Measurements from ENCODE around the gene OBP2A.
"Not testable (repeated sequence)": the region's sequence is repeated elsewhere in the genome, so short reads cannot be mapped to it uniquely, and the experiment has no call there.

DNA sequence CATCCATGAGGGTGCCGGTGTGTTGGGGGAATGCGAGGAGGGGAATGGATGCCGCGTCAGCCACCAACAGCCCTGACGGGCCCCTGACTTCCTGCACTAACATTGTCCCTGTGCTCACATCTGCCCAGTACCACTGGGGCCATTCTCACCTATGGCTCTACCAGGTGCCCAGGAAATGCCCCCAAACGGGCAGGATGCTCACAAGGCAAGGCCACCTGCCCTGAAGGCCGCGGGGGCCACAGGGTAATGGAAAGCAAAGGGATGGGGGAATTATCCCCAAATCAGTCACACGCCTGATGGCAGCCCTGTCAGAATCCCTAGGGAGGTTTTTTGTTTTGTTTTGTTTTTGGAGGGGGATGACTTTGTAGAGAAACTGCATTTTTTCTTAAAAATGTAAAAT is 32.0 kb upstream of the OBP2A start:
- TF ChIP-seq, protein P1, sequence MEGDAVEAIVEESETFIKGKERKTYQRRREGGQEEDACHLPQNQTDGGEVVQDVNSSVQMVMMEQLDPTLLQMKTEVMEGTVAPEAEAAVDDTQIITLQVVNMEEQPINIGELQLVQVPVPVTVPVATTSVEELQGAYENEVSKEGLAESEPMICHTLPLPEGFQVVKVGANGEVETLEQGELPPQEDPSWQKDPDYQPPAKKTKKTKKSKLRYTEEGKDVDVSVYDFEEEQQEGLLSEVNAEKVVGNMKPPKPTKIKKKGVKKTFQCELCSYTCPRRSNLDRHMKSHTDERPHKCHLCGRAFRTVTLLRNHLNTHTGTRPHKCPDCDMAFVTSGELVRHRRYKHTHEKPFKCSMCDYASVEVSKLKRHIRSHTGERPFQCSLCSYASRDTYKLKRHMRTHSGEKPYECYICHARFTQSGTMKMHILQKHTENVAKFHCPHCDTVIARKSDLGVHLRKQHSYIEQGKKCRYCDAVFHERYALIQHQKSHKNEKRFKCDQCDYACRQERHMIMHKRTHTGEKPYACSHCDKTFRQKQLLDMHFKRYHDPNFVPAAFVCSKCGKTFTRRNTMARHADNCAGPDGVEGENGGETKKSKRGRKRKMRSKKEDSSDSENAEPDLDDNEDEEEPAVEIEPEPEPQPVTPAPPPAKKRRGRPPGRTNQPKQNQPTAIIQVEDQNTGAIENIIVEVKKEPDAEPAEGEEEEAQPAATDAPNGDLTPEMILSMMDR (IDR thresholded peaks at IDR 0.05; ENCODE audit: borderline replicate concordance, extremely low read depth, low read length, poor library complexity, severe bottlenecking) = not testable (repeated sequence)
- not testable (repeated sequence) for TF ChIP-seq EZH2 (IDR thresholded peaks at IDR 0.05; ENCODE audit: borderline replicate concordance, low read depth, low read length, severe bottlenecking)

All from DND-41 (cell line).